Erythroblast (primary cell): ENCODE measurements around the gene DHX8.
"Not testable (repeated sequence)": the region's sequence is repeated elsewhere in the genome, so short reads cannot be mapped to it uniquely, and the experiment has no call there.

Source experiments
- DNase-seq, 2 experiments: peaks; one replicate each; lab custom pipeline; 2025; lab: John Stamatoyannopoulos, UW
- GATA1 ChIP-seq: IDR thresholded peaks from 2 replicates; pipeline ENCODE4 v1.6.1; 2011; ENCODE audit warnings: low read depth, mild to moderate bottlenecking, control low read depth, low read length, moderate library complexity
- POLR2A ChIP-seq: IDR thresholded peaks from 2 replicates; pipeline ENCODE4 v1.6.1; 2011; ENCODE audit warnings: mild to moderate bottlenecking, low read length

DHX8 gene

GRCh38 chr17:43453331-43453812, 30.4 kb upstream of the DHX8 start:
- no peak for TF ChIP-seq POLR2A
- TF ChIP-seq GATA1: no peak
- no peak for DNase-seq

- TF ChIP-seq POLR2A: no peak
- no peak for TF ChIP-seq GATA1
- DNase-seq: no peak
These were observed 28.9 kb upstream of the DHX8 start for GRCh38 chr17:43454868-43455267.

GRCh38 chr17:43456029-43456428, 27.7 kb upstream of the DHX8 start:
- TF ChIP-seq POLR2A (no peak), GATA1 (no peak)
- no peak for DNase-seq

- TF ChIP-seq GATA1: no peak
- no peak for DNase-seq
These were observed 27.0 kb upstream of the DHX8 start for GRCh38 chr17:43456661-43457361.

- DNase-seq: no peak
- no peak for TF ChIP-seq GATA1
- no peak for TF ChIP-seq POLR2A
These were observed 26.4 kb upstream of the DHX8 start for GRCh38 chr17:43457362-43457692.

- DNase-seq: not testable (repeated sequence)
These were observed 23.9 kb upstream of the DHX8 start for GRCh38 chr17:43459878-43460277.

- no peak for DNase-seq
- no peak for TF ChIP-seq GATA1
- no peak for TF ChIP-seq POLR2A
These were observed 22.6 kb upstream of the DHX8 start for GRCh38 chr17:43461185-43461584.

- DNase-seq: not testable (repeated sequence)
These were observed 21.2 kb upstream of the DHX8 start for GRCh38 chr17:43462569-43462968.

GRCh38 chr17:43463241-43463640, 20.5 kb upstream of the DHX8 start:
- TF ChIP-seq POLR2A: no peak
- TF ChIP-seq GATA1: no peak
- no peak for DNase-seq

- DNase-seq: no peak
- TF ChIP-seq GATA1: no peak
- TF ChIP-seq POLR2A: no peak
These were observed 19.7 kb upstream of the DHX8 start for GRCh38 chr17:43464046-43464445.

GRCh38 chr17:43465049-43465448, 18.7 kb upstream of the DHX8 start:
- TF ChIP-seq POLR2A (no peak), GATA1 (no peak)
- DNase-seq: no peak

GRCh38 chr17:43467981-43468581, 15.7 kb upstream of the DHX8 start:
- TF ChIP-seq POLR2A: no peak
- no peak for TF ChIP-seq GATA1
- no peak for DNase-seq

- DNase-seq: peak in 1 of 2 experiments; percentile 11
- no peak for TF ChIP-seq POLR2A
- TF ChIP-seq GATA1: no peak
These were observed 15.1 kb upstream of the DHX8 start for GRCh38 chr17:43468691-43469139.

- DNase-seq: no peak
- no peak for TF ChIP-seq POLR2A
- TF ChIP-seq GATA1: no peak
These were observed 14.6 kb upstream of the DHX8 start for GRCh38 chr17:43469145-43469544.

GRCh38 chr17:43471585-43472160, 12.1 kb upstream of the DHX8 start:
- DNase-seq: no peak
- TF ChIP-seq GATA1 (no peak), POLR2A (no peak)
